NCI-H748 treated with DMSO at 0.1 percent for 48 hours (cell line): ENCODE results near the gene FDXR.
"Not testable (repeated sequence)": the region's sequence is repeated elsewhere in the genome, so short reads cannot be mapped to it uniquely, and the experiment has no call there.

ENCODE experiments used
- DNase-seq: peaks from one replicate; lab custom pipeline; 2025; lab: John Stamatoyannopoulos, UW

The FDXR gene

DNA sequence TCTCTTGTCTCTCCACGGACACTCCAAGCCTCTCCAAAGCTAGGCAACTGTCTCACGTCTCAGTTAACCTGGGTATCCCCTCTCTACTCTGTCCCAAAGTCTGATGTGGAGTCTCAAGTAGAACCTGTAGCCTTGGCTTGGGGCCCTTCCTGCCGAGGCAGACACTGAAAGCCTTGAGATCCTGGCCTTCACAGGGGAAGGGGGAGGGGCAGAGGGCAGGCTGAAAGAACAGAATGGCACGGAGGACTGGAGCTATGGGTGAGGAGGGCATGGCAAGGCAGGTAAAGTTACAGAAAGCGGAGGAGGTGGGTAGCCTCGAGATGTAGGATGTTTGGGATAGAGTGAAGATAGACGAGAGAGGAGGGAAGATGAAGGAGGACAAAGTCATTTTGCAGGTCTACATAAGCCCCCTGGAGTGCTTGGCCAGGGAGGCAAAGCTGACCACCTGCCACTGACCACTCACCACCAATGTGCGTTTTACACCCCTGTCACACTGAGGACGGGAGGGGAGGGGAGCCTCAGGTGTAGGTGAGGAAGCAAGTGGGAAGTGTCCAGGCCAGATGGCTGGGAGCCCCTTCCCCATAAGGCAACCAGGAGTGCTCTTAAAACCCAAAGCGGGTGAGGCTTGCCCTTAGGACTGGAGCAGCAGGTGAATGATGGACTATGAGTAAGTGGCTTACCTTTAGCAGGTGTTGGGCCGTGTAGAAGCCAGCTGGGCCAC, 1.3 kb downstream of the FDXR start:
- no peak for DNase-seq

DNA sequence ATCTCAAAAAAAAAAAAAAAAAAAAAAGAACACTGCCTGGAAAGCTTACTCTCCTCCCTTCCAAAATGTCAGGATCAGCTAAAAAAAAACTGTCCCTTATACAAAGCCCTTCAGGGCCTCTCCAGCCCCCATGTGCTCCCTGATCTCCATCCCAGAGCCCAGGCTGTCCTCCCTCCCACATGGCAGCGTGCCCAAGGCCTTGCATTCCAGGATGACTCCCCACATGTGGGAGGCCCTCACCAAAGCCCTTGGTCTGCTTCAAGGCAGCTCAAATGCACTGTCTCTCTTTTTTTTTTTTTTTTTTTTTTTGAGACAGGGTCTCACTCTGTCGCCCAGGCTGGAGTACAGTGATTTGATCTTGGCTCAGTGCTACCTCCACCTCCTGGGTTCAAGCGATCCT, 2.3 kb downstream of the FDXR start:
- no peak for DNase-seq

DNA sequence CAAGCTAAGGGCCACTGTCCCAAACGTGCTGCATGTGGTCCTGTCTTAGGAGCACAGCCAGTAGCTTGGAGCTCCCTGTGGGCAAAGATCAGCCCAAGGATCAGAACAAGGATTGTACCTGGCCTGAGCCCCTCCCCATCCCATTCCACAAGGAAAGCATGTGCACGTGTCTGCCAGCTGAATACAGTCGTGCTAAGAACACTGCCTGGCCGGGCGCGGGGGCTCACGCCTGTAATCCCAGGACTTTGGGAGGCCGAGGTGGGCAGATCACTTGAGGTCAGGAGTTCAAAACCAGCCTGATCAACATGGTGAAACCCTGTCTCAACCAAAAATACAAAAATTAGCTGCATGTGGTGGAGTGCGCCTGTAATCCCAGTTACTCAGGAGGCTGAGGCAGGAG, 2.8 kb downstream of the FDXR start:
- not testable (repeated sequence) for DNase-seq

DNA sequence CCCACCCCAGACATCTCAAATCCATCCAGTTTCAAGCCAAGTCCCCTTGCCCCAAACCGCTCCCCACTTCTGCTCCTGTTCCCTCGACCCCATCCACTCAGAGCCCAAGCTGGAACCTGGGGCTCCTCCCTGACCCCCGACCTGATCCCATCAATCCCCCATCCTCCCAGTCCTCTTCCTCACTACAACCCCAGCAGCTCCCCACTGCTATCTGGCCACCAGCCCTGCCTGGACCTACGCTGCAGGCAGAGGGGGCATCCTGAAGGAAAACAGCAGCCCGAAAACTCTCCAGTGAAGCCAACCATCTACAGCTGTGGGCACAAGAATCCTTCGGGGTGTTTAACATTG, 3.9 kb downstream of the FDXR start:
- DNase-seq: no peak

DNA sequence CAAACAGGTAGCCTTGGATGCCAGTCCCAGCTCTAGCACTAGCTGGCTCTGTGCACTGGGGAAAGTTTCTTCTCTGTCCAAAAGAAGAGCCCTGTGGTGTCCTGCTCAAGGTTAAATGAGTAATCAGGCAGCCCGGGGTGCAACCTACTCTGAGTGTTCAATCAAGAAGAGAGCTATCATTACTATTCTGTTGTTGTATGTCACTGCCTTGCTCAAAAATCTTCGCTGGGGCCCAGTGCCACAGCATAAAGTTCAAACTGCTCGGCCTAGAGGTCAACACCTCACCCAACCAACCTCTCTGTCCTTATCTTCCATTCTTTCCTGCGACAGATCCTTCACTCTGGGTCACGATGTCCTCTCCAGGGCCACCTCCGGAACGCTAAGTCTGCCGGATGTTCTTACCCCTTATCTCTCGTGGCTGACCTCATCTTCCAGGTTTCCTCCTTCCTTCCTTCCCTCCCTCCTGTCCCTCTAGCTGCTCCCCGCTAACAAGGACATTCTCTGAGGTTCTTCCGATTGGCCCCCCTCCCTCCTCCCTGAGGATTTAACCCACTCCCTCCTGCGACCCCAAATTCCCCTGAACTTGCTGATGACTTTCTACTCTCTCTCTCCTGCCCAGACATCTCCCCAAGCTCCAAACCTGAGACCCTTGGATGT, 4.4 kb downstream of the FDXR start:
- DNase-seq: no peak

DNA sequence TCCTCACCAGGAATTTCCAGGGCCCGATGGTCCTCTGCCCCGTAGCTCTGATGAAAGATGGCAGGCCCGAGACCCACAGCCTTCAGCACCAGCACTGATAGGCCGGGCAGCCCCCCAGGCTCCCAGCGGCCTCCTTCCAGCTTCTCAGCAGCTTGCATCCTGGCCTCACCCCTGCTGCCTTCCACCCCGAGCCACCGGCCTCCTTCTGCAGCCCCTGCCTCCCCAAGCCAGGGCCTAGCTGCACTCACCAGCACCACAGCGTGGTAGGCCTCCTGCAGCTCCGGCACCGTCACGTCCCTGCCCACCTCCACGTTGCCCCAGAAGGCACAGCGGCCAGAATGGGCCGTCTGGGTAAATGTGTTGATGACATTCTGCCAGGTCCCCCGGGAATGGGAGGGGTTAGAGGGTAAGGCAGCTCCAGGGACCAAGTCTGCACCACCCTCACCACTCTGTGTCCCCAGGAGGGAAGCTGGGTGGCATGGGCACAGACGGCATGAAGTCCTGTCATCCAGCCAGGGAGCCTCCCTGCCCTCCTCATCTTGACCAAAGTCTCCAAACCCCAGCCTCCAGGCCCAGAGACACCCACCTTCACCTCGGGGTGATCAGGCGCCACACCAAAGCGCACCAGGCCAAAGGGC, 6.5 kb downstream of the FDXR start:
- no peak for DNase-seq

DNA sequence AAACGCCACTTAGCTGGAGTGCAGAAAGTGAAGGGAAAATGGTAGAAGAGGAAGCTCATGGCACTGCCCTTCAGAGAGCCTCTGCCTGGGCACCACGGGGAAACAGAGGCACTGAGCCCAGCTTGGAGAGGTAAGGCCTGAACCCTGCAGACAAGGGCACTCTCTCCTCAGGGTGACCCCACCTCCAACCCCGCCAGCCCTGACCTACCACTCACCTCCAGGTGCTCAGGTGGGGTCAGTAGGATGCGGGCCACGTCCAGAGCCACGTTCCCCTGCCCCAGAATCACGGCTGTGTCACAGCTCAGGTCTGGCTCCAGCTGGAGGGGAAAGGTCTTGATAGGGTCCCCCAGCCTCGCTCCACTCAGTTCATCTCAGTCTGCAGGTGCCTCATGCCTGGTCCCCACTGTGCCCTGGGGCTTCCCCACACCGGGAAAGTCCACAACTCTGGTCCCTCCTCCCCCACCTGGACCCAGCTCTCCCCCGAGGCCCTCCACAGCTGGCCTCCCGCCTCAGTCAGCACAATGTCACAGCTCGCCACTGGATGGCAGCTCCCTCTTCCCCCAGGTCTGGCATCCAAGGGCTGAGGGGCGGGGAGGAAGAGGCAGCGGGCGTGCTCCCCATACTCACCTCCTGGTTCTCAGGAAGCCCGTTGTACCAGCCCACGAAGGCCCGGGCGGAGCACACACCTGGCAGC, 7.1 kb downstream of the FDXR start:
- no peak for DNase-seq

DNA sequence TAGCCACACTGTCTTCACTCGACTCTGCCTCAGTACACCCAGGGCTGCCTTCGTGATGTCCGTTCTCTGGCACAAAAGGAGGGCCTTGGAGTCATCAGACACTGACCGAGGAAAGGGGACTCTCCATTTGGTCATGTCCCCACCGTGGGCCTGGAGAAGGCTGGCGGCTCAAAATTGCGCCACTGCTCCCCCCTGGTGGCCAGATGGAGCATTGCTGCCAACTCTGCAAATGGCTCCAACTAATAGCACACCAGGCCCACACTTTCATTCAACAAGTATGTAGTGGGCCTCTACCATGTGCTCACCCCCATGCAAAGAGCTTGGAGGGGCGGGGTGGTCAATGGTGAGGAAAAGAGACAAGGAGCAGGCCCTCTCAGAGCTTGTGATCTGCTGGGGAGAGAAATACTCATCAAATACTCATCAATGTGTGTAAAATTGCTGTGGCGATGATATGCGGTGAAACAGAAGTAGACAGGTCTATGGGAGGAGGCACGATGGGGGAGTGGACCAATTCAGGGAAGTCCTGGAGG, 7.9 kb downstream of the FDXR start:
- DNase-seq: no peak

DNA sequence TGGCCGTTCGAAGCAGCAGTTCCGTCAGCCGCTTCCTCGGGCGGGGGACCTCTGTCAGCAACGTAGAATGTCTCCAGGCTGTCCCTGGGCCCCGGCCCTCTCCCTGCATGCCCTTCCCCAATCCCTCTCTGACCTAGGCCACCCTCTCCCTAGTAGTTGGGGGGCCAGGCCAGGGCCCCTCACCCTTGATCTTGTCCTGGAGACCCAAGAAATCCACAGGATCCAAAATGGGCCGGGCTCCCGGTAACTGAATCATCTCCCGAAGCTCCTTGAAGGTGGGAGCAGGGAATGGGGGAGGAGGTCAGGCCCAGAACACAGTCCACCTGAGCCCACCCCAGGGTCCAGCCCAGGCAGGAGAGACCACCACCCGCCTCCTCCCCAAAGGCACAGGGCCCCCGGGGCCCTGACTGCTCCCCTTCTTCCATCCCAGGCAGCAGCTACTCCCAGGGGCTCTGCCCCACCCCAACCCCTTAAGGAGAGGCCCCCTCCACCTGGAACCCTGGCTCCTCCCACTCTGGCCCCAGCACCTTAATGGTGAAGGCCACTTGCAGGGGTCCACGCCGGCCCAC, 8.4 kb downstream of the FDXR start:
- DNase-seq: no peak

DNA sequence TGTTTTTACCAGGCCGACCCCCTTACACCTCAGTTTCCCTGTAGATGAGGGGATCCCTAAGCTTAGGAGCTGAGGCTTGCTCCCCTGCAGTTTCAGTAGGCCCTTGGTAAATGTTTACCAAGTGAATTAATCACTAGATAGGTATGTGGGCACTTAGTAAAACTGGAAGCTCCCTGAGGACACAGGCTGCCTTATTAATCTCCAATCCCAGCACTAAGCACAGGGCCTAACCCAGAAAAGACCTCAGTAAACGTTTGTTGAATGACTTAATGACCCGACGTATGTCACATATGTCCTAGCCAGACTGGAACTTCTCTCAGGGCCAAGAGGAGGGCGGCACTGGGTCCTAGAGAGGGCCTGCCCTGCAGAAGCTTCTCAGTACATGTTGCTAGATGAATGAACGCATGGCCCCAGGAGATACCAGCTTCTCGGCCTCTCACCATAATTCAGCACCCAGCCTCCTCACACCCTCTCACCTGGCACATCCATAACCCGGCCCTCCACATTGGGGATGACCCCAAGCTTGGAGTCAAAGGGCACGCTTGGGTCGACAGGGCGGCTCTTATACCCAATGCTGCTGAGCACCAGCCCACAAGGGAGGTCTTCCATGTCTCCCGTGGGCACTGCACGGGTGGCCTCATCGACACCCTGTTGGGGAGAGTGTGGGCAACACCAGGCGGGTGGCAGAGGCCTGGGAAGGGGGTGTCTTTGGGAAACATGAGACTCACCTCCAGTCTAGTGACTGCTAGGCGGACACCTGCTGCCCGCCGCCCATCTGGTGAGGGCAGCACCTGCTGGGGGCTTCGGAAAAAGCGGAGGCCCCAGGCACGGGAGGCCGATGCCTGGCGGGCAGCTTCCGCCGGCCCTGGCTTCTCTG, 9.1 kb downstream of the FDXR start:
- DNase-seq: no peak

DNA sequence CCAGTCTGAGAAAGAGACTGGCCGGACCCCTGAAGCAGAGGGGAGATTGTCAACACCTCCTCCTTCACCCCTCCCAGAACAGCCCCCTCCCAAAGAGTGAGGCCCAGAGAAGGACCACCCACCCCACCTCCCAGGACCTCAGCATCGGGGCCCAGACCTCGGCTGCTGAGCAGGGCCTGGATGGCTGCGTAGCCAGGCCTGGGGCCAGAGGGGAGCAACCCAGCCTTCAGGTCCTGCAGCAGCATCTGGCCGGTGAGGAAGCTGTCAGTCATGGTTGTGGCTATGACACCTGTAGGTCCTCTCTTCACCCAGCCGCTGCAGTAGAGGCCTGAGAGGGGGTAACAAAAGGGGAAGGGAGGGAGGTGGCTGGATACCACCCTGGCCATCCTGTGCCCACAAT, 9.9 kb downstream of the FDXR start:
- DNase-seq: no peak

DNA sequence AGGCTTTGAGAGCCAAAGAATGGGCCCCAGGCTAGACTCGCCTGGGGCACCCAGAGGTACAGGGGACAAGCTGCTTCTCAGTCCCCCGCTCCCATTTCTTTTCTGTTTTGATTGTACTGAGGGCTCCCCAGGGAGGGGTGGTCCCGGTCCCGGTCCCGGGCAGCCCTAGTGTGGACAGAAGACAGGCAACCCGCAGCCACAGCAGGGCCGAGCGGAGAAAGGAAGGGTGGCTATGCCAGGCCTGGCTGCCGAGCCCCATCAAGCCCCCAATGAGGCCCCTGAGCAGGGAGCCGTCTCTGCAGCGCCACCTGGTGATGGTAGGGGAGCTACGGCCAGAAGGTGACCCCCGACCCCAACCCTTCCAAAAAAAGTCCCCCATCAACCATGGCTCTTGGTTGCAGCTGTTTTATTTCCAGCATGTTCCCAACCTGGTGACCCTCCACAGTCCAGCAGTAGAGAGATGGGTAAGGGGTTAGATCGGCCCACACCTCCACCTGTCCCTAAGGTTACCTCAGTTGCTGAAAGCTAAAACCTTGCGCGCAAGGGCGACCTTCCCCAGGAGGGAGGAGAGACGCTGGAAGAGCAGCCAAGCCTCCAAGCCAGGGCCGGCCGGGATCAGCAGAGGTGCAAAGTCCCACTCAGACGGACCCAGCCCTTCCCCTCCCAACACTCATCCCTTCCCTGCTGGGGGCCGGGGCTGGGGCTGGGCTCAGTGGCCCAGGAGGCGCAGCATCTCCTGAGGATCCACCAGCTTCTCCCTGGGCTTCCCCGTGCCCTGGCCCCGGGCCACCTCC, 10.5 kb downstream of the FDXR start:
- DNase-seq: no peak

DNA sequence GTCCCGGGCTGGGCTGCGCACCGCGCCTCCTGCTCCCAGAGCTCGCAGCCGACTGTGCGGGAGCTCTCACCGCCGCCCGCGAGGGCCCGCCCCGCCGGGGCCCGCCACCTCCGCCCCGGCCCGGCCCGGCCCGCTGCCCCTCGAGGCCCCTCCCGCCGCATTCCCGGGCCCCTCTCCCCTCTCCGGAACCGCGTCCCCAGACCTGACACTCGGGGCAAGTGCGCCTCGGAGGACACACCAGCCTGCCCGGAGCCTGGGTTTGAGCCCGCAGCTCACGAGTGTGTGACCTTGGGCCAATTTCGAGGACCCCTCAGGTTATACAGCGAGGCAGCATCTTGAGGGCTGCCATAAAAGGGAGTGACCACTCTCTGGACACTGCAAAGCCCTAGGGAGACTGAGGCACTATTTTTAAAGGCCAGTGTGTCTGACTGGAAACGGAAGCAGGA, 11.1 kb downstream of the FDXR start:
- no peak for DNase-seq

DNA sequence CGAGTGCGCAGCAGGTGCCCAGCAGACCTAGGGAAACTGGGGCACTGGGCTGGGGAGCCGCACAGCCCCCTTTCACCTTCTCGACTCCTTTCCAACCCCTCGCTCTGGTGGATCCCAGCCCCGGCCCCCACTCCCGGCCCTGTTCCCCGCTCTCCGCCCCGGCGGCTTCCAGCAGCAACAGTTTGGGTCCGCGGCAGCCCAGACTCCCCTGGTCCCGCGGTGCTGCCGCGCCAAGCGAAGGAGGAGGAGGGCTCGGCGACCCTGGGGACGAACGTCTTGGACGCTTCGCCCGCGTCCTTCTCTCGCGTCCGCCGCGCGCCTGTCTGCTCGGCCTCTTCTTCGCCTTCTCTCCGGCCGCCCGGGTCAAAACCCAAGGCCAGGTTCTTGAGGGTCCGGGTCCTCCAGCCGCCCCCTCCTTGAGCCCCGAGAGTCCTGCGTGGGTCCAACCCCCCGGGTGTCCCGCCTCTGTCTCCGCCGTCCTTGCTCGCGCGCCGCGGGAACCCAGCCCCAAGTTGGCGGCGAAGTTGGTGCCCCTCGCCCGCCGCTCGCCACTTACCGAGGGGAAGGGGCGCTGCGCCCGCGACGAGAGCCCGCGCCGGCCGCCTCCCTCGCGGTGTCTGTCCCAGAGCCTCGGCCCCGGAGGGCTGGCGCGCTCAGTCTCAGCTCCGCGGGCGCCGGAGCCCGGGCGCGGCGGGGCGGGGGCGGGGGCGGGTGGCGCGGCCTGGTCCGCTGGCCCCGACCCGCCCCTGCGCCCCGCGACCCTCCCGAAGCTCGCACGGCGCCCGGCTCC, 11.7 kb downstream of the FDXR start:
- no peak for DNase-seq

DNA sequence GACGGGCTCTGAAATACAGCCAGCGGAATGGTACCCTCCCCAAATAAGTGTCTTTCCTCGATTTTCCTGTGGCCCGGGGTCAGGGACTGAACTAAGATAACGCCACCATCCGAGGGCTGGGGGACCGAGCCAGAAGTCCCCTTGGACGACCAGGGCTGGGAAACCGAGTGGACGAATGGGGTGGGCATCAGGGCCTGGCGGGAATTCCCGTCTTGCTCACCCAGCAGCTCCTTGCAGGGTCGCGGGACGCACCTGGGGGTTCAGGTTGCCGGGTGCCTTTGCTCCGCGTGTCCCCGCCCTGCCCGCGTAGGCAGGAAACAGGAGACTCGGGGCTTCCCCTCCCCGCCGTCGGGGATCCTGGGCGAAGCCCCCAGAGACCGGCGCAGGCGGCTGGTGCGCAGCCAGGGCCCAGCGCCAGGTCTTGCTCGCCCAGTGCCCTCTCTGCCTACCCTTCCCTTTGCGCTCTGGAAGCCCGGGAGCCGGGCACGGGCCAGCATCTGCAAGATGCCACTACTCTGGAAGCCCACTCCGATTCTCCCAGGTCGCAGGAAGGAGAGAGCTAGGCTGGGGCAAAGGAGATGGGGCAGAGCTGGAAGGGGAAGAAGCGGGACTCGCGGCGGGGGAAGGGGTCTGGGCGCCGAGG, 12.4 kb downstream of the FDXR start:
- DNase-seq: no peak

DNA sequence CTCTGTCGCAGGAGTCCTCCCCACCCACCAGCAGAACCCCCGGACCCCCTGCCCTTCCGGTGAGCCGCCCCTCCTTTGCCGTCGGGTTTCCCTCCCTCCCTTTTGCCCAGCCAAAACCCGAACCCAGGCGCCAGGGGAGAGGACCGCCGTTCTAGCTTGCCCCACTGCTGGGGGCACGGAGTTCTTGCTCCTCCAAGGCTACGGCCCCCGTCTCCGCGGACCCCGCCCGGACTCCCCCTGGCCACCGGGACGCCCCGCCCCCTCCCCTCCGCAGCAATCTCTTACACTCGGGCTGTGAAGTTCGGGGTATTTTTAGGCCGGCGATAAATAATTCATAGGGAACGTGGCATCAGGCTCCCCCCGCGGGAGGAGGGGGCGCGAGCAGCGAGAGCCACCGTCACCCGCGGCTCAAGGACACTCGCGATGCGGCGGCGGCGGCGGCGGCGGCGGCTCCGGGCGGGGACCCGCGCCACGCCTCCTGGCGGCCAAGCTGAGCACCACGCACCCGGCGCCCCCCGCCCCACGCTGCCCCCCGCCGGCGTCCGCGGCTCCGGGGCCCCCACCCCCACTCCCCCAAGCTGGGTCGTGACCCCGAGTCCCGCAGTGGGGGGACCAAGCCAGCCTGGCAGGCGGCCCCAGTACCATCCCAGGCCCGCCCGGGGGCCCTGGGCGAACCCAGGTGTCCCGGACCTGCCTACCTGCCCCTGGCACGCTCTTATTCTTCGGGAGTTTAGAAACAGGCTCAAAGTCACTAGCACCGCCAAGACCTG, 13.2 kb downstream of the FDXR start, which contains the start of gene GRIN2C:
Gene GRIN2C, minus strand, starts transcription at position 427 of the 770 bp plus-strand sequence. CDS start 4,793 bp downstream, outside the sequence.
- DNase-seq: no peak

DNA sequence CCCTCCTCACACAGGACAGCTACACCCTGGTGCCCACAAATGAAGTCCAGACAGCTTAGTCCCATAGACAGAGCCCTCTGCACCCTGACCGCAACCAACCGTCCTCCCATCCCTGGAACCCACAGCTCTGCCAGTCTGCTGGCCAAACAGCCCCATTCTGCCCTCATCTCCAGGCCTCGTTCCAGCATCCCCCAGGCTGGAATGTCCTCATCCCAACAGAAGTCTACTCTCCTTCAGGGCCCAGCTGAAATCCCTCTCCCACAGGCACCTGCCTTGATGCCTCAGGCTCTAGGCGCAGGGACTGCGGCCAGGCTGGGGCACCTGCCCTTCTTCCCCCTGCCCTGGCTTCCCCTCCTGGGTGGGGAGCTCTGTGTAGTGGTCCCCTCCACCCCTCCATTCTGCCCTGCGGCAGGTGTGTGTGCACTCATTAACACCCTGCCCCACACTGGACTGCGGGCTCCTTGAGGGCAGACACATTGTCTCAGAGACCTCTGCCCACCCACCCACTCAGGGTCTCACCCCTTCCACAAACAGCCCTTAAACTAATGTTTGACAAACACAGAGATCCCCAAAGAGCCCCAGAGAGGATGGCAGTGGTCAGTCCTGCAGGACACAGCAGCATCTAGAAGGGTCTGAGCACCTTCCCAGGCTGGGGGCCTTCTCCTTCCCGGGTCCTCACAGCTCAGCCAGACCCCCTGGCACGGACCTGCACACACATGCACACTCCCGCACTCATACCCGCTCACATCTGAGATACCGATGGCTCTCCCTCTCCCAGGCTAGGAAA, 13.9 kb downstream of the FDXR start:
- DNase-seq: no peak
